WTC11 (cell line): Measurements from ENCODE around the gene DNAL4. TPM values are rescaled to one million over a fixed set of nuclear protein-coding genes. Genes with fewer than 3 reads are reported as not detected.

Experiments used
- ATAC-seq: fragments of 200-7000 bp; cut with Tn5 transposase; 2 replicates; pipeline ENCODE4 v1.10.0; 2021; ENCODE audit warnings: mild to moderate bottlenecking, moderate library complexity
- CTCF ChIA-PET: fragments of 300-600 bp; sonication (Branson Sonifier 250); formaldehyde crosslinking; loops from one replicate; lab custom pipeline; 2021; ENCODE audit warnings: antibody characterized with exemption; lab: Charles Lee
- POLR2A ChIA-PET: fragments of 350-600 bp; sonication (Branson Sonifier 250); formaldehyde crosslinking; loops from one replicate; lab custom pipeline; 2021; ENCODE audit warnings: antibody characterized with exemption; lab: Charles Lee
- DNase-seq: peaks from one replicate; pipeline ENCODE4 v3.0.0; 2021; ENCODE audit warnings: low spot score
- H3K27ac Mint-ChIP-seq: 2 replicates; pipeline ENCODE4 v1.8.0; 2021; ENCODE audit warnings: mixed read lengths
- H3K27me3 Mint-ChIP-seq: 2 replicates; pipeline ENCODE4 v1.8.0; 2021; ENCODE audit warnings: low read depth, mild to moderate bottlenecking, moderate library complexity, mixed read lengths
- H3K36me3 Mint-ChIP-seq: 2 replicates; pipeline ENCODE4 v1.8.0; 2021; ENCODE audit warnings: mixed read lengths
- H3K4me1 Mint-ChIP-seq: 2 replicates; pipeline ENCODE4 v1.8.0; 2022; ENCODE audit warnings: mixed read lengths
- H3K4me3 Mint-ChIP-seq: 2 replicates; pipeline ENCODE4 v1.8.0; 2021; ENCODE audit warnings: mild to moderate bottlenecking, moderate library complexity, mixed read lengths
- H3K9me3 Mint-ChIP-seq: 2 replicates; pipeline ENCODE4 v1.8.0; 2021; ENCODE audit warnings: mixed read lengths
- AR ChIP-seq: fragments of 250-450 bp; sonication (Bioruptor Pico); IDR thresholded peaks from 2 replicates; pipeline ENCODE4 v1.9.0; 2021; ENCODE audit warnings: mild to moderate bottlenecking
- ATF1 ChIP-seq: sonication (generic); formaldehyde crosslinking; IDR thresholded peaks from 2 replicates; pipeline ENCODE4 v1.8.1; 2023; ENCODE audit warnings: mild to moderate bottlenecking, moderate library complexity, missing genetic modification reagents
- ATF2 ChIP-seq: sonication (generic); formaldehyde crosslinking; IDR thresholded peaks from 2 replicates; pipeline ENCODE4 v1.8.1; 2022; ENCODE audit warnings: low read depth, missing genetic modification reagents, borderline replicate concordance
- E2F5 ChIP-seq: sonication (generic); formaldehyde crosslinking; IDR thresholded peaks from 2 replicates; pipeline ENCODE4 v1.8.1; 2022; ENCODE audit warnings: mild to moderate bottlenecking, moderate library complexity, missing genetic modification reagents
- EMX1 ChIP-seq: fragments of 250-450 bp; sonication (Bioruptor Pico); IDR thresholded peaks from 2 replicates; pipeline ENCODE4 v1.8.0; 2021; ENCODE audit warnings: mild to moderate bottlenecking
- ETV6 ChIP-seq: sonication (generic); formaldehyde crosslinking; IDR thresholded peaks from 2 replicates; pipeline ENCODE4 v1.8.1; 2022; ENCODE audit warnings: mild to moderate bottlenecking, missing genetic modification reagents
- FOXP1 ChIP-seq: sonication (generic); formaldehyde crosslinking; IDR thresholded peaks from 2 replicates; pipeline ENCODE4 v1.8.0; 2022; ENCODE audit warnings: missing genetic modification reagents, mild to moderate bottlenecking, moderate library complexity, borderline replicate concordance
- HMGA2 ChIP-seq: fragments of 250-450 bp; sonication (Bioruptor Pico); IDR thresholded peaks from 2 replicates; pipeline ENCODE4 v1.4.0; 2021; ENCODE audit warnings: mild to moderate bottlenecking, moderate library complexity
- NFYB ChIP-seq: sonication (generic); formaldehyde crosslinking; conservative IDR thresholded peaks from 2 replicates; pipeline ENCODE4 v1.8.0; 2022; ENCODE audit warnings: low read depth, missing genetic modification reagents
- PREB ChIP-seq: sonication (generic); formaldehyde crosslinking; IDR thresholded peaks from 2 replicates; pipeline ENCODE4 v1.8.1; 2022; ENCODE audit warnings: mild to moderate bottlenecking, missing genetic modification reagents, moderate library complexity, borderline replicate concordance
- RORB ChIP-seq: fragments of 250-450 bp; sonication (Bioruptor Pico); IDR thresholded peaks from 2 replicates; pipeline ENCODE4 v1.9.0; 2021; ENCODE audit warnings: mild to moderate bottlenecking
- SMAD4 ChIP-seq: sonication (generic); formaldehyde crosslinking; IDR thresholded peaks from 2 replicates; pipeline ENCODE4 v1.8.0; 2022; ENCODE audit warnings: mild to moderate bottlenecking, missing genetic modification reagents
- TCF7 ChIP-seq: sonication (generic); formaldehyde crosslinking; IDR thresholded peaks from 2 replicates; pipeline ENCODE4 v1.8.0; 2022; ENCODE audit warnings: mild to moderate bottlenecking, low read depth, missing genetic modification reagents, moderate library complexity
- ZBTB43 ChIP-seq: sonication (generic); formaldehyde crosslinking; IDR thresholded peaks from 2 replicates; pipeline ENCODE4 v1.8.1; 2023; ENCODE audit warnings: mild to moderate bottlenecking, missing genetic modification reagents
- ZNF317 ChIP-seq: sonication (generic); formaldehyde crosslinking; IDR thresholded peaks from 2 replicates; pipeline ENCODE4 v1.8.1; 2023; ENCODE audit warnings: low read depth, mild to moderate bottlenecking, moderate library complexity, missing genetic modification reagents, borderline replicate concordance
- ZNF396 ChIP-seq: fragments of 250-450 bp; sonication (Bioruptor Pico); IDR thresholded peaks from 2 replicates; pipeline ENCODE4 v1.8.0; 2021; ENCODE audit warnings: mild to moderate bottlenecking, moderate library complexity, borderline replicate concordance
- total RNA-seq: library from RNA; stranded (reverse); gene quantifications from 3 replicates; pipeline ENCODE4 v1.2.3, GENCODE V29; 2021

DNAL4 gene
- total RNA-seq, 1 experiment from 2014 or later: 11.8 TPM

GRCh38 chr22:38738475-38739070 is 55.4 kb downstream of the DNAL4 start (continued):
- TF ChIP-seq ATF2 (CRISPR knock-in tag) (no peak), ZNF317 (CRISPR knock-in tag) (no peak), SMAD4 (CRISPR knock-in tag) (no peak), ATF1 (no peak), ZNF396 (CRISPR knock-in tag) (no peak), FOXP1 (no peak), RORB (CRISPR knock-in tag) (no peak), PREB (no peak), NFYB (no peak), E2F5 (CRISPR knock-in tag) (no peak), TCF7 (CRISPR knock-in tag) (no peak), AR (CRISPR knock-in tag) (no peak)

- Mint-ChIP-seq H3K27me3 (no peaks in the 10 kb centered on the region), H3K27ac (no peak overlapping the region), H3K36me3 (peaks cover 25% of the 10 kb centered on the region), H3K4me1 (0 out of 2 replicates have a peak, but pooled peaks cover 3% of the 10 kb centered on the region), H3K4me3 (no peak overlapping the region), H3K9me3 (no peaks in the 10 kb centered on the region)
- POLR2A ChIA-PET: no interaction called here
- ATAC-seq: no peak
- CTCF ChIA-PET: interaction anchor here (1.2 to 2.0 kb wide), 2 partner anchors 13 to 31 kb away, joined by 6 read pairs; no protein-coding TSS in a partner anchor
- no peak for TF ChIP-seq HMGA2 (CRISPR knock-in tag)
- TF ChIP-seq ETV6: no peak
- DNase-seq: no peak
Measured at GRCh38 chr22:38737302-38738060, 56.5 kb downstream of the DNAL4 start.

- H3K36me3 Mint-ChIP-seq: peaks cover 19% of the 10 kb centered on the region
- no peak for DNase-seq
- no peak overlapping the region for H3K4me3 Mint-ChIP-seq
- TF ChIP-seq ZBTB43 (CRISPR knock-in tag) (no peak), EMX1 (CRISPR knock-in tag) (0 out of 2 replicates have a peak, but pooled peaks have one; percentile 28)
- no peaks in the 10 kb centered on the region for H3K27me3 Mint-ChIP-seq
- no peak overlapping the region; the same call in 1 of the 2 replicates for H3K27ac Mint-ChIP-seq
- ATAC-seq: no peak
- H3K4me1 Mint-ChIP-seq: 0 out of 2 replicates have a peak, but pooled peaks cover 3% of the 10 kb centered on the region
- ChIA-PET CTCF (interaction anchor here (1.1 to 4.0 kb wide), 3 partner anchors 12 to 33 kb away, joined by 3 to 43 read pairs (median 6); no protein-coding TSS in a partner anchor), POLR2A (no interaction called here)
- H3K9me3 Mint-ChIP-seq: no peaks in the 10 kb centered on the region
Measured at GRCh38 chr22:38736257-38736570, 57.7 kb downstream of the DNAL4 start.
